Measurements from ENCODE around the gene EPC2. TPM values are rescaled to one million over a fixed set of nuclear protein-coding genes. Genes with fewer than 3 reads are reported as not detected.
A peak's percentile ranks its signal among the peaks of the same experiment; 100 is the strongest.

Gene EPC2
- total and polyA plus RNA-seq, 10 of the 15 experiments (the other 5 are each of a cell fraction or from before 2014, with no cell fraction given): 2.0 to 16.5 (median 10.8) TPM

DNA sequence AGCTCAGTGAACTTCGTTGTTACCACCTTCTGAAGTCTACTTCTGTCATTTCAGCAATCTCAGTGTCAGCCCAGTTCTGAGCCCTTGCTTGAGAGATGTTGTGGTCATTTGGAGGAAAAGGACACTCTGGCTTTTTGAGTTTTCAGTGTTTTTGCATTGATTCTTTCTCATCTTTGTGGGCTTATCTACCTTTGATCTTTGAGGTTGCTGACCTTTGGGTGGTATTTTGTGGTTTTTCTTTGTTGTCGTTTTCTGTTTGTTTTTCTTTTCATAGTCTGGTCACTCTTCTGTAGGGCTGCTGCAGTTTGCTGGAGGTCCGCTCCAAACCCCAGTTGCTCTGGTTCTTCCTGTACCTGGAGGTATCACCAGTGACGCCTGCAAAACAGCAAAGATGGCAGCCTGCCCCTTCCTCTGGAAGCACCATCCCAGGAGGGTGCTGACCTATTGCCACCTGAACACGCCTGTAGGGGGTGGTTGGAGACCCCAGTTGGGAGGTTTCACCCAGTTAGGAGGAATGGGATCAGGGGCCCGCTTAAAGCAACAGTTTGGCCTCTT, 74.7 kb downstream of the EPC2 start:
- H4K20me1 ChIP-seq (ENCODE audit: control insufficient read depth, insufficient read depth): no peaks in the 10 kb centered on the region
- ATAC-seq (no peak), DNase-seq (ENCODE audit: low read depth, low spot score) (no peak), FAIRE-seq (no peak)
- RAD21 ChIA-PET (ENCODE audit: unreplicated experiment): no interaction called here
- 0 out of 2 replicates have a peak, but pooled peaks have one; percentile 7 for TF ChIP-seq RUNX3 (IDR thresholded peaks at IDR 0.05; ENCODE audit: low read length)
- no peak for TF ChIP-seq ZNF622 (IDR thresholded peaks at IDR 0.05)
- H3K4me2 ChIP-seq (ENCODE audit: control insufficient read depth, insufficient read depth): no peak overlapping the region
- BruUV-seq (replicated peaks): no TSS peak
- peaks cover 15% of the 10 kb centered on the region for H3K4me1 ChIP-seq (ENCODE audit: control insufficient read depth, insufficient read depth, low read length)
- H2AFZ ChIP-seq (ENCODE audit: control insufficient read depth, low read depth, low read length): no peak overlapping the region
- no peak overlapping the region for H3K27ac ChIP-seq (ENCODE audit: control insufficient read depth, insufficient read depth)
- peaks cover 3% of the 10 kb centered on the region for H3K9me3 ChIP-seq (replicated peaks; ENCODE audit: control insufficient read depth, insufficient read depth, low read length)
- H3K4me3 ChIP-seq: no peak overlapping the region
- peaks cover 12% of the 10 kb centered on the region for H3K79me2 ChIP-seq (ENCODE audit: control insufficient read depth, insufficient read depth, low read length)
- peaks cover 0 to 1% of the 10 kb centered on the region in 2 experiments; a peak in 2 of 4 replicates for H3K36me3 ChIP-seq (ENCODE audit: control insufficient read depth in 2 of 2, insufficient read depth in 2 of 2, low read length in 1 of 2)
- 78% methylated on average over 6 of the region's 6 CpGs for WGBS (ENCODE audit: insufficient coverage, insufficient replicate concordance, low lambda C conversion rate, missing lambda C conversion rate)
- H3K9ac ChIP-seq (ENCODE audit: control insufficient read depth, insufficient read depth, low read length): no peak overlapping the region
- intact Hi-C loops (cut with micrococcal nuclease; ENCODE audit: unreplicated experiment): no loop called here
- CTCF ChIA-PET: interaction anchor here (0.7 to 1.7 kb wide), 3 partner anchors 12 to 20 kb away, joined by 3 to 4 read pairs (median 3); no protein-coding TSS in a partner anchor
- in situ Hi-C loops (cut with MboI): no loop called here
- H3K27me3 ChIP-seq (replicated peaks in 1 of 2; ENCODE audit: control insufficient read depth in 2 of 2, insufficient read depth in 2 of 2, low read length in 1 of 2): no peaks in the 10 kb centered on the region
- SMC1A ChIA-PET (ENCODE audit: uncharacterized antibody, unreplicated experiment): interaction anchor here (0.7 to 1.8 kb wide), 2 partner anchors 19 to 21 kb away, joined by 5 read pairs; no protein-coding TSS in a partner anchor
- POLR2A ChIA-PET: no interaction called here

DNA sequence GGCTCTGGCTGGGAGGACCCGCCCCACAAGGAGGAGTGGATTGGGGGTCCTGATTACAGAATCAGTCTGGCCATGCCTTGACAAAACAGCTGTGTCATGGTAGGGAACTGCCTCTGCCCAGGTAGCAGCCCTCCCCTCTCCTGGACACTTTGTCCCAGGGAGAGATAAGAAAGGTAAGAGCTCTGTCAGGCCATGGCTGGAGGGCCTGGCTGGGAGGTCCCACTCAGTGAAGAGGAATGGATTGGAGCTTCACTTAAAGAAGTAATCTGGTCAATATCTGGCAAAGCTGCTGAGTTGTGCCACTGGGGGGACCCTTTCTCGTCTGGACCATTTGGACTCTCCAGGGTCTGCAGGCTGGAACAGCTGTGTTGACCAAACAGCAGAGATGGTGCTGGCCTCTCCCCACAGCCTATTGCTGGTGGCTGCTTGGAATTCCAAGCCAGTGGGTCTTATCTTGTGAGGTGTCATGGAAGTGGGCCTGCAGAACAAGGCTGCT, 75.4 kb downstream of the EPC2 start:
- in situ Hi-C loops (cut with MboI): no loop called here
- ChIA-PET CTCF (interaction anchor here (0.7 to 1.2 kb wide), 3 partner anchors 12 to 18 kb away, joined by 3 to 4 read pairs (median 3); no protein-coding TSS in a partner anchor), RAD21 (ENCODE audit: unreplicated experiment) (interaction anchor here (1.2 kb wide), 1 partner anchor 13 kb away, joined by 4 read pairs; no protein-coding TSS in a partner anchor), POLR2A (no interaction called here), SMC1A (ENCODE audit: uncharacterized antibody, unreplicated experiment) (interaction anchor here (0.7 kb wide), 1 partner anchor 20 kb away, joined by 5 read pairs; no protein-coding TSS in a partner anchor)
- H4K20me1 ChIP-seq (ENCODE audit: control insufficient read depth, insufficient read depth): no peaks in the 10 kb centered on the region
- FAIRE-seq (no peak), DNase-seq (ENCODE audit: low read depth, low spot score) (no peak), ATAC-seq (no peak)
- WGBS (ENCODE audit: insufficient coverage, insufficient replicate concordance, low lambda C conversion rate, missing lambda C conversion rate): 50% methylated on average over 2 of the region's 2 CpGs
- no TSS peak for BruUV-seq (replicated peaks)
- H3K79me2 ChIP-seq (ENCODE audit: control insufficient read depth, insufficient read depth, low read length): peaks cover 13% of the 10 kb centered on the region
- peaks cover 15% of the 10 kb centered on the region for H3K4me1 ChIP-seq (ENCODE audit: control insufficient read depth, insufficient read depth, low read length)
- no peak overlapping the region for H3K9ac ChIP-seq (ENCODE audit: control insufficient read depth, insufficient read depth, low read length)
- no peak overlapping the region for H3K27ac ChIP-seq (ENCODE audit: control insufficient read depth, insufficient read depth)
- peaks cover 3% of the 10 kb centered on the region for H3K9me3 ChIP-seq (replicated peaks; ENCODE audit: control insufficient read depth, insufficient read depth, low read length)
- no peaks in the 10 kb centered on the region for H3K27me3 ChIP-seq (replicated peaks in 1 of 2; ENCODE audit: control insufficient read depth in 2 of 2, insufficient read depth in 2 of 2, low read length in 1 of 2)
- no peak overlapping the region for H2AFZ ChIP-seq (ENCODE audit: control insufficient read depth, low read depth, low read length)
- peaks cover 0 to 1% of the 10 kb centered on the region in 2 experiments; a peak in 2 of 4 replicates for H3K36me3 ChIP-seq (ENCODE audit: control insufficient read depth in 2 of 2, insufficient read depth in 2 of 2, low read length in 1 of 2)
- intact Hi-C loops (cut with micrococcal nuclease; ENCODE audit: unreplicated experiment): loop anchor here (5.0 kb wide), 1 partner anchor 73 kb away; no protein-coding TSS in a partner anchor
- no peak overlapping the region for H3K4me3 ChIP-seq
- TF ChIP-seq KAT2A (conservative IDR thresholded peaks at IDR 0.05; ENCODE audit: control insufficient read depth, low read depth, low read length) (no peak), GATAD2B (conservative IDR thresholded peaks at IDR 0.05; ENCODE audit: low read depth) (no peak), IKZF1 (conservative IDR thresholded peaks at IDR 0.05) (no peak), CBX3 (IDR thresholded peaks at IDR 0.05; ENCODE audit: borderline replicate concordance, low read depth) (no peak), SUZ12 (IDR thresholded peaks at IDR 0.05; ENCODE audit: unreplicated experiment) (no peak), LARP7 (IDR thresholded peaks at IDR 0.05) (no peak), ZZZ3 (IDR thresholded peaks at IDR 0.05; ENCODE audit: control insufficient read depth, insufficient read length, low read depth) (no peak), SMC3 (IDR thresholded peaks at IDR 0.05; ENCODE audit: borderline replicate concordance, low read length) (no peak)
- TF ChIP-seq, protein P1, sequence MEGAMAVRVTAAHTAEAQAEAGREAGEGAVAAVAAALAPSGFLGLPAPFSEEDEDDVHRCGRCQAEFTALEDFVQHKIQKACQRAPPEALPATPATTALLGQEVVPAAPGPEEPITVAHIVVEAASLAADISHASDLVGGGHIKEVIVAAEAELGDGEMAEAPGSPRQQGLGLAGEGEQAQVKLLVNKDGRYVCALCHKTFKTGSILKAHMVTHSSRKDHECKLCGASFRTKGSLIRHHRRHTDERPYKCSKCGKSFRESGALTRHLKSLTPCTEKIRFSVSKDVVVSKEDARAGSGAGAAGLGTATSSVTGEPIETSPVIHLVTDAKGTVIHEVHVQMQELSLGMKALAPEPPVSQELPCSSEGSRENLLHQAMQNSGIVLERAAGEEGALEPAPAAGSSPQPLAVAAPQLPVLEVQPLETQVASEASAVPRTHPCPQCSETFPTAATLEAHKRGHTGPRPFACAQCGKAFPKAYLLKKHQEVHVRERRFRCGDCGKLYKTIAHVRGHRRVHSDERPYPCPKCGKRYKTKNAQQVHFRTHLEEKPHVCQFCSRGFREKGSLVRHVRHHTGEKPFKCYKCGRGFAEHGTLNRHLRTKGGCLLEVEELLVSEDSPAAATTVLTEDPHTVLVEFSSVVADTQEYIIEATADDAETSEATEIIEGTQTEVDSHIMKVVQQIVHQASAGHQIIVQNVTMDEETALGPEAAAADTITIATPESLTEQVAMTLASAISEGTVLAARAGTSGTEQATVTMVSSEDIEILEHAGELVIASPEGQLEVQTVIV (IDR thresholded peaks at IDR 0.05; ENCODE audit: borderline replicate concordance, partially characterized antibody): no peak
- no peak overlapping the region for H3K4me2 ChIP-seq (ENCODE audit: control insufficient read depth, insufficient read depth)
